ENCODE measurements around the gene MRPL34.

The MRPL34 gene

GRCh38 chr19:17327654-17328516, 22.2 kb downstream of the MRPL34 start:
- DNase-seq (ENCODE audit: low read depth in 2 of 2), result no peak

DNA sequence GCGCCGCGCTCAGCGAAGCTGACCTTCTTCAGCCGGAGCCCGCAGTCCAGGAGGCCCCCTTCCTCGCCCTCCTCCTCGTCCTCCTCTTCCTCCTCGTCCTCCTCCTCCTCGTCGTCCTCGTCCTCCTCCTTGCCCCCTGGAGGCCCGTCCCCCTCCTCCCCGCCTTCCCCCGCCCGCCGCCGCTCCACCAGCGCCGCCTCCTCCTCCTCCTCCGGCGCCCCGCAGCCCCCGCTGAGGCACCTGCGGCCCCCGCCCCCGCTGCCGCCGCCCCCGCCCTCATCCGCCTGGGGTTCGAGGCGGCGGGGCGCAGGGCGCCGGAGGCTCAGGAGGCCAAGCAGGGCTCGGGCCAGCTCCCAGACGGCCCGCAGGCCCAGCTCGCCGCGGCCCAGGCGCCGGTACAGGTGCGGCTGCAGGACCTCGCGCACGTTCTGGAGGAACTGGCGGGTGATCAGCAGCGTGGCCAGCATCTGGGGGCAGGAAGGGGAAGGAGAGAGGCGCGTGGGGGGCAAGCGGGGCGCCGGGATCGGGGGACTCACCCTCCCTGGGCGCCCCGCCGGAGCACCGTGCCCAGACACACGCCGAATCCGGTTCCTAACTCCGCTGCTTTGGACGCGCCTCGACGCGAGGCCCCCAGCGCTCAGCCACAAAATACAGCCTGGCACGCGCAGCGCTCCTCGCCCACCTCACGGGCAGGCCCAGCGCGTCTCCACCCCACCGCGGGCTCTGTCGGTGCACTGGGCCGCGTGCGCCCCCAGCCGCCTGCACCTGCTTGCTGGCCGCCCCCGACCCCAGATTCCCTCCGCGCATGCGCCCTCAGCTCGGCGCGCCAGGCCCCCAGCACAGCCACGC, 23.1 kb downstream of the MRPL34 start:
- no peak for DNase-seq (ENCODE audit: low read depth in 2 of 2)

DNA sequence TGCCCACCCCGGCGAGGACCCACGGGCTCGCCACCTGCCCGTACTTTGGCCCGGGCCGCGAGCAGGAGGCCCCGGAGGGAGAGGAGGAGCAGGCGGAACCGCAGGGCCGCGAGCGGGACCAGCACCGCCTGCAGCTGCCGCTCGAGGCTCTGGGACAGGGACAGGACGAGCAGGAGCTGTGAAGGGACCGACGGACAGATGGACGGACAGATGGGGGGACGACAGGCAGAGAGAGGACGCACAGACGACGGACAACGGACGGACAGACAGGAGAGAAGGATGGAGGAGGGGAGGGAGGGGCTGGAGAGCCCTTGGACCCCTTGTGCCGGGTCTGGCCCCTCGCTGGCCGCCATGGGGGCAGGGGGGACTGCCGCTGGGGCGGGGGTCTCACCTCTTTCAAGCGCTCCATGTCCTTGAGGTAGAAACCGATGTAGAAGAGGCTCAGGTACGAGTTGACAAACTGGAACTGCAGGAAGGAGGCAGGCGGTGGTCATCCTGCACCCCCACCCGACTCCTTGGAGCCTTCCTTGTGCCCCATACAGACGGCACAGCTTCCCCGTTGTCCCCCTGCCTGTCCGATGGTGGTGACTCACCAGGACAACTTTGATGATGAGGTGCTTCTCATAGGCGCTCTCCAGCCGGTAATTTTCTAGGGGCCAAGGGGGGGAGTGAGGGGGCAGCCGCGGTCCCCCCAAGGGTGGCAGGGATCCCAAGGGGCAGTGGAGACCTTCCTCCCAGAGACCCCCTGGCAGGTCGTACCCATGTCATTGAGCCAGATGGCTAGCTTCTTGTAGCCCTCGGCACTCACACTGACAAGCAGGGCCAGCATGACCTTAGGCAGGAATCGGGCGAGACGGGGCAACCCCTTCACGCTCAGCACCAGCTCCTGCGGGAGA, 23.9 kb downstream of the MRPL34 start:
- DNase-seq (ENCODE audit: low read depth in 2 of 2), result no peak

- no peak for DNase-seq (ENCODE audit: low read depth in 2 of 2)
Observed at GRCh38 chr19:17330262-17331044, 24.8 kb downstream of the MRPL34 start.

- DNase-seq (ENCODE audit: low read depth in 2 of 2), result no peak
Observed at GRCh38 chr19:17331045-17331558, 25.4 kb downstream of the MRPL34 start.

DNA sequence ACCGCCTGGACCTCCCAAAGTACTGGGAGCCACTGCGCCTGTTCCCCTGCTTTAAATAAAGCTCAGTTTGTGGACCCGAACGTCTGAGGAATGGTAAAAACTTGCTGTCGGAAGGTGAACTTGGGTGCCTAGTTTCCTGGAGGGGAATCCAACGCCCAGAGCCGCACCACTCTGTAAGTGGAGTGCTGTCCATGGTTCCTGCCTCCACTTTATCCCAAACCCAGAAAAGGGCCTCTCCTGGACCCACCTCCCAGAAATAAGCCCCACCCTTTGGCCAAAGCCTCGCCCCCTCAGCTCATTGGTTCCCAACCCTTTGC, 26.6 kb downstream of the MRPL34 start:
- no peak for DNase-seq (ENCODE audit: low read depth in 2 of 2)

- DNase-seq (ENCODE audit: low read depth in 2 of 2), result no peak
Observed at GRCh38 chr19:17332677-17333581, 27.3 kb downstream of the MRPL34 start.

DNA sequence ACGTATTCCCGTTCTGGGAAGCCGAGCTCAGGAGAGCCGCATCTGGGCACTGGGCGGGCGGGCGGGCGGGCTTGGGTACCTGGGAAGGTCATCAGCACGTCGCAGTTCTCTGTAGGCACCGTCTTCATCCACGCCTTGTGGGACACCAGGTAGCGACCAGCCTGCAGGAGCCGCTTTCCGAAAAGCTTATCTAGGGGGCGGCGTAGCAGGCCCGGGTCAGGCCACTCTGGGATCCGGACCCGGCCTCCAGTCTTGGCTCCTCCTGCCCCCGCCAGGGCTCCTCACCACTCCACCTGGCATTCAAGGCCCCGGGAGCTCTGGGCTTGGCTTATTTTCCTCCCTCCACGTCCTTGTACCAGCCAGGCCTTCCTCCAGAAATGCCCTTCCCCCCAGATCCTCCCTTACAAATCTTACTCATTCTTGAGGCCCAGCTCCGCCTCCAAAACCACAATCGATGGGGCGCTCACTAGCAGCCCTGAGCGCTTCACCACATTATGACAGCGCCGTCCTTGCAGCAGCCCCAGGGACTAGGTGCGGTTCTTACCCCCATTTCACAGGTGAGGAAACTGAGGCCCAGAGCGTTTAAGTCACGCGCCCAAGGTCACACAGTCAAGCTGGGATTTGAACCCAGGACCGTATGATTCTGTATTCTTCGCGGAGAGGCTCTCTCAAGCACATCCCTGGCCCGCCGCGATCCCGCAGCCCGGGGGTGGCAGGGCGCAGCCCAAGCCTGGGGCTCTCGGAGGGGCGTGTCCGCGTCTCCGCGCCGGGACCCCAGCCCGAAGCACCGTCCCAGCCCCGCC, 28.1 kb downstream of the MRPL34 start:
- DNase-seq (ENCODE audit: low read depth in 2 of 2), result peak in 1 of 2 donors; percentile 44

DNA sequence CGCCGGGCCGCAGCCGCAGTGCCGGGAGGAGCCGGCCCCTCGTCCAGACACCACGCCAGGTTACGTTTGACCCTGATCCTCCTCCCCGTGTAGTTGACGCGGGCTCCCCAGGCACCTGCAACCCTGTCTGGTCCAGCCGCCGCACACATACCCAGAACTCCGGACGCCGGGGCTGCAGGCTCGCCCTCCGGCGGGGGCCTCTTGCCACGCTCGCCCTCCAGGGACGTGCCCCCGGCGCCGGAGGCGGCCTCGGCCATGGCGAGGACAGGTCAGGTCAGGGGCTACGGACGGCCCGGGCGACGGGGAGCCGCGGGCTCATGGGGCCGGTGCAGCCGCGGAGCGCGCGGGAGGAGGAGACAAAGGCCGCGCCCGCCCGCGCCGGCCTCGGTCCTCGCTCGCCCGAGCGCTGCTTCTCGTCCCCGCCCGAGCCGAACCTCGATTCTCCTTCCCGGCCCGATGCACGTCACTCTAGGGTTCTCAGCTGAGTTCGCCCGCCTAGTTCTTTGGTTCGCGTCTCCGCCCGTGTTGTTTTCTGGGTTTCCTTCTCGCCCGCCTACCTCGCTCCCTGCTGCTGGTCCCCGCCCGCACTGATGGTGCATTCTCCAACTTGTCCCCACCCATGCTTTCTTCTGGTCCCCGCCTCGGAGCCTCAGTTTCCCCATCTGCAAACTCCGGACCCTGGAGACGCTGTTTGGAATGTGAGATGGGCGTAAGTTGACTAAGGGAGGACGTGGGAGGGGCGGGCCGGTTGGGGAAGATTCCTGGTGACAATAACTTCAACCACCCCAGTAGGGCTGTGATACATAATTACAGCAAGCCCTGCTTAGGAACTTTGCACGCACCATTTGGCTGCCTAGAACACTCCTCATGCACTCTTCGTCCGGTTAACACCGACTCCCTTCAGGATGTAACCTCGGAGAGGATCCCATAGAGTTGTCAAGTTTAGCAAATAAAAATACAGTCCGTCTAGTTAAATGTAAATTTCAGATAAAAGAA, 29.0 kb downstream of the MRPL34 start, which contains the start of gene ANO8:
ANO8 (minus strand) TSS at position 442 of the 996 bp plus-strand sequence; CDS start at position 257, 185 bp downstream.
- peak; percentile 88 to 92 for DNase-seq (ENCODE audit: low read depth in 2 of 2)

- no peak for DNase-seq (ENCODE audit: low read depth in 2 of 2)
Observed at GRCh38 chr19:17335575-17335974, 29.9 kb downstream of the MRPL34 start.

DNA sequence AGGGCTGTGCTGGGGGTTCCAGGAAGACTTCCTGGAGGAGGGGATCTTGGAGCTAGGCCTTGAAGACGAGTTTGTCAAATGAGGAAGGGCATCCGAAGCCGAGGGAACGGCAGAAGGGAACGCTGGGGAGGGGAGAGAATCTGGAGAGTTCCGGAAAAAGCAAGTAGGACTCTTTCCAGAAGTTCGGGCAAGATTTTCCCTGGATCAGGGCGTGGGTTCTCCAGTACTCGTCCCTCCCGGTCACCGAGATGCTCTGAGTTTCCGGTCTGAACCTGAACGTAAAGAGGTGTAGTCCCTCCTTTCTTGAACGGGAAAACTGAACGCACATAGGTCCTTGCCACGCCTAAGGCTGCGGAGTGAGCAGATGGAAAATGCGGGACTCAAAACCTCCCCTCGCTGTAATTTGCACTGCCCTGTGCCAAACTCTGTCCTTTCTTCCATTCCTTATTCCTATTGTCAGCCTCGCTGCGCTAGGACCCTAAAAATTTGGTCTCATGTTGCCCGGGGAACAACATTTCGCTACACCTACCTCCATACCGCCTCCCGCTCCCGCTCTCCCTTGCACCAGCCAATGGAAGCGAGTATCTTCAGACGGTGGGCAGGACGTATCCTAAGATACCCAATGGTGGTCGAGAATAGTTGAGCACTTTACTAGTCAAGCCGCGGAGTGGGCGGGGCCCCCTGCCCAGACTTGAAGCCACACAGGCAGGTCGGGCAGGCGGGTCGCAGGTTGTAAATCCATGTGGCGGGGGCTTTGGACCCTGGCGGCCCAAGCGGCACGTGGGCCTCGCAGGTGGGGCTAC, 31.4 kb downstream of the MRPL34 start, which contains the start of gene GTPBP3:
GTPBP3 (plus strand) TSS at position 682 of the 803 bp plus-strand sequence; CDS start at position 741, 59 bp downstream.
- peak; percentile 82 to 89 for DNase-seq (ENCODE audit: low read depth in 2 of 2)

GRCh38 chr19:17337675-17338432, 32.2 kb downstream of the MRPL34 start:
- DNase-seq (ENCODE audit: low read depth in 2 of 2), result no peak

GRCh38 chr19:17338433-17339078, 32.9 kb downstream of the MRPL34 start:
- no peak for DNase-seq (ENCODE audit: low read depth in 2 of 2)

DNA sequence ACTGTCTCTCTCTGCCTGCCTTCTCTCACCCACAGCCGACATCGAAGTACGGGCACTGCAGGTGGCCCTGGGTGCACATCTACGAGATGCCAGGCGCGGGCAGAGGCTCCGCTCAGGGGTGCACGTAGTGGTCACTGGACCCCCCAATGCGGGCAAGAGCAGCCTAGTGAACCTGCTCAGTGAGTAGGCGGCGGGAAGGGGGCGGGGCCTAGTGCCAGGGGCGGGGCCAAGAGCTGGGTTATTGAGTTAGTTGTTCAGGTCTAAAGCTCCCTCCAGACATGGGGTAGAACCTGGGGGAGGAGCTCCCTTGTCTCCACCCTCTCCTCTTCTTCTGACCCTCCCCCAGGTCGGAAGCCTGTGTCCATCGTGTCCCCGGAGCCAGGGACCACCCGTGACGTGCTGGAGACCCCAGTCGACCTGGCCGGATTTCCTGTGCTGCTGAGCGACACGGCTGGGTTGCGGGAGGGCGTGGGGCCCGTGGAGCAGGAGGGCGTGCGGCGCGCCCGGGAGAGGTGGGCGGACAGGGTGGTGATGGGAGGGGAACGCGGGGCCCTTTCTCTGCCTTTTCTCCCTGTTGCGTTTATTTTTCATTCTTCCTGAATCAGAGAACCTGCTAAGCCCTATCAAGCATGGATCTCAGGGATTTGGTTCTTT, 33.5 kb downstream of the MRPL34 start:
- DNase-seq (ENCODE audit: low read depth in 2 of 2), result no peak

Data from stimulated activated CD8-positive, alpha-beta memory T cell treated with anti-CD3 and anti-CD28 coated beads, Interleukin-7, amount 100 ng/mL, for 1 hour (primary cell).